GOT3 (cell line): ENCODE results near the gene KCNG1.
"Not testable (repeated sequence)": the region's sequence is repeated elsewhere in the genome, so short reads cannot be mapped to it uniquely, and the experiment has no call there.

Source experiments
- DNase-seq: peaks from one replicate; lab custom pipeline; 2025; ENCODE audit warnings: mixed read lengths; lab: John Stamatoyannopoulos, UW

The KCNG1 gene

DNA sequence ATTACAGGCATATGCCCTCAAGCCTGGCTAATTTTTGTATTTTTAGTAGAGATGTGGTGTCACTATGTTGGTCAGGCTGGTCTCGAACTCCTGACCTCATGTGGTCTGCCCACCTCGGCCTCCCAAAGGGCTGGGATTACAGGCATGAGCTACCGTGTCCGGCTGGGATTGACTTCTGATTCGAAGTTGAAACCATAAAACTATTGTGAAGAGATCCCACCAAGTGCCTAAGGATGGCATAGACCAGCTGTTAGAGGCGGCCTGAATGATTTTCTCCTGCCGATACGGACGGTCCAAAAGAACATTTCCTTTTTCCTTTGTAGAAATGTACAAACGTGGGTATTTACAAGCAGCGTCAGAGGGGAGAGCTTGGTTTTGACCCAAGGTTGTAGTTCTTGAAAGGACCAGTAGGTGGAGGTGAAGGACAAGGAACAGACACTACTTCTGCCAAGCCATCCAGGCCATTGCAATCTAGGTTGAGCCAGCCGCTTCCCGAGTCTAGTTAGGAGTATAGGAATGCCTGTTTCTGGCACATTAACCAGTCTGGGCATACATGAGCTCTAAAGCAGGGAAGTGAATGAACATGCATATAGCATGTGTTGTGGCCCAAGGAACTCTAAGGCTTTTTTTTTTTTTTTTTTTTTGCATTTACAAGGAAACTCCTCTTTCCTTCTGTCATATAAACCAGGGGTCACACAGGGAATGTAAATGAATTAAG, 35.3 kb downstream of the KCNG1 start:
- DNase-seq, result peak; percentile 40

DNA sequence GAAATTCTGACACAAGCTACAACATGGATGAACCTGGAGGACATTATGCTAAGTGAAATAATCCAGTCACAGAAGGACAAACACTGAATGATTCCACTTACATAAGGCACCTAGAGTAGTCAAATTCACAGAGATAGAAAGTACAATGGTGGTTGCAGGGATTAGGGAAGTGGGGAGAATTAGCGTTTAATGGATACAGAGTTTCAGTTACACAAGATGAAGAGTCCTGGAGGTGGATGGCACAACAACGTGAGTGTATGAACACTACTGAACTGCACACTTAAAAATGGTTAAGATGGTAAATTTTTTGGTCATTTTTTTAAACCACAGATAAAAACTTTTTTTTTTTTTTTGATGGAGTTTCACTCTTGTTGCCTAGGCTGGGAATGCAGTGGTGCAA, 39.6 kb downstream of the KCNG1 start:
- DNase-seq, result no peak

DNA sequence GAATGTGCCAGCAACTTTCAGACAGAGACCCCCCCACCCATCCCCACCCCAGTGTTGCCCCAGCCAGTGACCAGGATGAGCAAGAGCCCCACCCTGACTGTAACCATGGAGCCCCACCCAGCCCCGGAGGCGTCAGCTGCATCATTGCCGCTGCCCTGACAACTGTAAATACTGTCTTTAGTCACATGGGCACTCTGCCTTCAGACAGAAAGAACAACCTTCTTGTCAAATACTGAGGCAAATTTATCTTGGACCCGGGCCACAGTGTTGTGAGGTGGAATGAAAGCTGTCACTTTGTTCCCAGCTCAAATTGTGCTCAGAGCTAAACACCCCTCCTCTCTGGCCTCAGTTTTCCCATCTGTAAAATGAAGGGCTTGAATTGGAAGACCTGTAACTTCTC, 40.5 kb downstream of the KCNG1 start:
- peak; percentile 31 for DNase-seq

DNA sequence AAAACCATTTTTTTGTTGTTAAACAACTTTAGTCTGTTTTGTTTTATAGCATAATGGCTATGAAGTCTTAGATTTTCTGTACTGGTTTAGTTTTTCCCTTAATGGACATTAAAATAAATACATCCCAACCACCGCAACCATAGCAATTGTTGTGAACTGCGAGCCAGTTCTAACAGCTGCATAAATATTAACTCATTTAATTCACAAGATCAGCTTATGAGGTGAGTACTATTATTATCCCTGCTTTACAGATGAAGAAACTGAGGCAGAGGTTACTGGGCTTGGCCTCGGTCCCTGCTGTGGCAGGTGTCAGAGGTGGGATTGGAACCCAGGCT, 41.2 kb downstream of the KCNG1 start:
- DNase-seq, result no peak

DNA sequence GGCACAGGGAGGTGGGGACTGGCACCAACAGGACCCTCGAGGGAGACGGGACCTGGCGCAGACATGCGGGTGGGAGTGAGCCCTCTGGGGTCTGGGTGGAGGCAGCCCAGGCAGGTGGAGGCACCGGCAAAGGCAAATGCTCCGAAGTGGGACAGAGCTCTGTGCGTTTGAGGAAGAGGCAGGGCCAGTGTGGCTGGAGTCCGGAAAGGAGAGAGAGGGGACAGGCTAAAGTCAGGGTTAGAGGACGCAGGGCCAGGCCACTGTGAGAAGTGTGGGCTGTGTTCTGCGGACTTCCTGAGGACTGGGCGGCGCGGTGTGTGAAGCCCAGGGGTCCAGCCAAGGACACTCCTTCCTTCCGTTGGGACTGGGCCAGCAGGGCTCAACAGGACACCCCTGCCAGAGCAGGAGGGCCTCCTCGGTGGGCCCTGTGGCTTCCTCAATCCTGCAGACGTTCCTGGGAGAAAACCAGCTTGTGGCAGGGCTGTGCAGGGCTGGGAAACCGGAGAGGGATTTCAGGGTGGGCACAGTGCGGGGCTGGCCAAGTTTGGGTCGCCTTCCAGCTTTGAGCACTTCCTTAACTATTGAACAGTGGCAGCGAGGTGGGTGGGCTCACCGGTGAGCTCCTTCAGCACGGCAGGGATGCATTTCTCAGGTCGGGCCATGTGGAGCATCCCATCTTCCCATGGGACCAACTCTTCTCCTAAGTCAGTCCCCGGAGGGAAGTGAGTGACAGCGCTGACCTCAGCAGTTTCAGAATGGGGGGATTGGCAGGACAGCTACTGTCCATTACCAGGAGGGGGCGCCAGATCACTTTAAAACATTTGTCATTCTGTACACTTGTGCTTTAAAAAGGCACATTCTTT, 41.8 kb downstream of the KCNG1 start:
- no peak for DNase-seq

DNA sequence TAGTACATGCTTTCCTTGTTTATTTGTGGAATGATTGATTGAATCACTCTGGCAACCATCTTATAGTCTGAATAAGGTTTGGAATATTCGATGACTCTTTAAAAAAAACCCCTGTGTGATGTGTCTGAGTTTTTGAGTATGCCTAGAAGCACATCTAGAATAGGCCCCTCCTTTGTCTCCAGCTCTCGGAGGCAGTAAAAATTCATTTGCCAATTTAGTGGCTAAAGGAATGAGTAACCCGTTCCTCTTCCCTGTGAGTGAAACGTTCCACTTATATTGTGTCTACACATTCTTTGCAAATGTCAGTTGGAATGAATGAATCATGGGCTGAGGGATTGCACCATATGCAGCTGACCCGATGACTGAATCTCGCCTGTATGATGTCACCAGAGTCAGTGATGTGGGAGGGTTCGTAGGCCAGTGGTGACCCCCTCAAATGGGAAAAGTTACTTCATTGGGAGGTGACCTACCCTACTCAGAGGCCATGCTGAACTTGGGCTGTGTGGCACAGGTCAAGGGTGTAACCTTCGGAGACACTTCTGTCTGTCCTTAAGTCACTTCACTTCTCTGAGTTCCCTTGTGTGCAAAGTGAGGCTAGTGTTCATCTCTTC, 42.7 kb downstream of the KCNG1 start:
- peak; percentile 61 for DNase-seq

DNA sequence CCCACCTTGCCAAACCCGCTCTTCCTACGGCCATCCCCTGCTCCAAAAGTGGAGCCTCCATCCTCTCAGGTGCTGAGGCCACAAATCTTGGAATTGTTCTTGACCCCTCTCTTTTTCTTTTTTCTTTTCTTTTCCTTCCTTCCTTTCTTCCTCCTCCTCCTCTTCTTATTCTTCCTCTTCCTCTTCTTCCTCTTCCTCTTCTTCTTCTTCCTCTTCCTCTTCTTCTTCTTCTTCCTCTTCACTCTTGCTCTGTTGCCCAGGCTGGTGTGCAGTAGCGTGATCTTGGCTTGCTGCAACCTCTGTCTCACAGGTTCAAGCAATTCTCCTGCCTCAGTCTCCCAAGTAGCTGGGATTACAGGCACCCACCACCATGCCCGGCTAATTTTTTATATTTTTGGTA, 44.4 kb downstream of the KCNG1 start:
- not testable (repeated sequence) for DNase-seq

DNA sequence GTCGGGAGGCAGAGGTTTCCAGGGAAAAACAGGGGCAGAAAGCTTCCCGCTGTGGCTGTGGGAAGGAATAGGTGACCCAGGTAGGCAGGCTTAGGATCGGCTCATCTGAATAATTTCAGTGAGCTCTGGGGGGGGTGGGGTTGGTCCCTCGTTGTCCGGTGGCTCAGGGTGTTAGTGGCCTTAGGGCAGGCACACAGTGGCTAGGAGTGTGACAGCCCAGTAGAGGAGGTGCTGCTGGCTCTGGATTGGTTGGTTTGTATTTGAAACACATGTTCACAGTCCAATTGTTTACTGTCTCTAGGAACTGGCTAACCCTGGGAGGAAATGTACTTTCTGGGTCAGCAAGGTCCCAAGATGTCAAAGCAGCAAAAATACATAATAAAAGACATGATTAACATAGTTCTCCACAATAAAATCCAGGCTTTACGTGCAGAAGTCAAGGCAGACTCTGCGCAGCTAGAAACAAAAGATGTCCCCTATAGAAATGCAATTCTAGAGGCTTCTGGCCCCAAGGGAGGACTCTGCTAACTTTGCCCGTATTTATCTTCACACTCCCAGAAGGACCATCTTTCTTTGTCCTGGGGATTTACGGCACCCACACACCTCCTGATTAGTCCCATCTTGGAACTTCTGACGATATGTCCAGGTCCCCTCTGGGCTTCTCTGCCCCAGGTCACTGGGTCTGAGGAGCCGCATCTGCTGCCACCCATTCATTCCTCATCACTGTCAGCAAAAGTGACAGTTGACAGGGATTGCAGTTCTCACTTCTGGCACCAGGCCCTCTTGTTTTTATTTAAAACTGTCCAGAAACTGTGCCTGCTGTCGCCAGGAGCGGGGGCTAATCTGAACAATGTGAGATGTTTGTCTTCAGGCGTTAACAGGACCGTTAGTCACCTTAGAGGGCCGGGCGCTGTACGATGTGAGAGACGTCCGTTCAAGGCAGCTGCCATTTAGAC, 45.6 kb downstream of the KCNG1 start:
- DNase-seq, result no peak

DNA sequence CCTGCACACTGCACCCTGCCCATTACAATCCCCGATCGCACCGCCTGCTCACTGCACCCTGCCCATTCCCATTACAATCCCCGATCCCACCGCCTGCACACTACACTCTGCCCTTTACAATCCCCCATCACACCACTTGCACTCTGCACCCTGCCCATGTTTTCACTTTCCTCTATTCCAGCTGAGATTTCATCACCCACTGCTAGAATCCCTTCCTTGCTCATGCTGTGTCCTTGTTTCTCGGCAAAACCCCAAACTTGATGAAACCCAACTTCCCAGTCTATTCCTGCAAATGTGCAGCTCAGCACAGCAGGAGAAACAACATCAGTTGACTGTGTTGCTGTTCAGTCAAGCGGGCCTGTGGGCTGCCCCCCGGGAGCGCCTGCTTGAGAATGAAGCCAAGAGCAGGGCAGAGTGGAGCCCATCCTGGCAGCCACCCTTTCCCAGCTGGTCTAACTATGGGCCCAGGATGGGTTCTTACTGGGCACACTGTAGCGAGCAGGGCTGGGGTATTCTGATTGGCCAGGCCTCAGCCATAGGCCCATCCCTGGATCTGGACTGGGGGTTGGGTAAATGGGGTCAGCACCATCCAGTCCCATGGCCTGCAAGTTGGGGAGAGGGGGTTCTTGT, 47.1 kb downstream of the KCNG1 start:
- no peak for DNase-seq

DNA sequence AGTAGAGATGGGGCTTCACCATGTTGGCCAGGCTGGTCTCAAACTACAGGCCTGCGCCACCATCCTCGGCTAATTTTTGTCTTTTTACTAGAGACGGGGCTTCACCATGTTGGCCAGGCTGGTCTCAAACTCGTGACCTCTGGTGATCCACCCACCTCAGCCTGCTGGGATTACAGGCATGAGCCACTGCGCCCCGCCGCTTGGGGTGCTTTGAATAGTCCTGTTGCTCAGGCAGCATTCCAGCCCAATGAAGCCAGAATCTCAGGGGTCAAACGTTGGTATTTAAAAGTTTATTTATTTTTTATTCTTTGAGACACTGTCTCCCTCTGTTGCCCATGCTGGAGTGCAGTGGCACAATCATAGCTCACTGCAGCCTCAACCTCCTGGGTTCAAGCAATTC, 53.0 kb downstream of the KCNG1 start:
- DNase-seq, result no peak

DNA sequence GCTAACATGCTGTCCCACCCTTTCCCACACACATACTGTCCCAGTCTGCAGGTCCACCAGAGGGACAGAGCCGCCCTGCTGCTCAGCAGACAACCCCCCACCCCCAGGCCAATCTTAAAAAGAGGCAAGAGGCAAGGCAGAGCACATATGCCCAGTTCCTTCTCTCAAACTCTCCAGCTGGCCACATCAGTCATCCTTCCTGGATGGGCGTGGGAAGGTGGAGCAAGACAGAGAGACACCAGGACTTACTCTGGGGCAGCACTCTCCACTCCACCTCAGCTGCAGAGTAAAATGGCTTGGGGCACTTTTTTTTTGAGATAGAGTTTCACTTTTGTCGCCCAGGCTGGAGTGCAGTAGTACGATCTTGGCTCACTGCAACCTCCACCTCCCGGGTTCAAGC, 53.5 kb downstream of the KCNG1 start:
- DNase-seq, result no peak

DNA sequence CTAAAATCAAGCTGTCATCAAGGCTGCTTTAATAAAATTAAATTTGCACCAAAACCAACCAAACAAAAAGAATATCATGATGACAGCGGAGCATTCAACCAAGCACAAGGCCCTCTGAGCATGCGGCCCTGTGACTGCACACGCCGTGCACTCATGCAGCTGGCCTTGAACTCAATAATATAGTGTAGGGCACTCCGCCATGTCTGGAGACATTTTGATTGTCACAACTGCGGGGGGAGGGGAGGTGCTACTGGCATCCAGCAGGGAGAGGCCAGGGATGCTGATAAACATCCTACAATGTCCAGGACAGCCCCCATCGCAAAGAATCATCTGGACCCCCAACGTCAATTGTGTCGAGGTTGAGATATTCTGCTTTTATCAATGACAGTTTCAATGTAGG, 54.6 kb downstream of the KCNG1 start:
- no peak for DNase-seq

DNA sequence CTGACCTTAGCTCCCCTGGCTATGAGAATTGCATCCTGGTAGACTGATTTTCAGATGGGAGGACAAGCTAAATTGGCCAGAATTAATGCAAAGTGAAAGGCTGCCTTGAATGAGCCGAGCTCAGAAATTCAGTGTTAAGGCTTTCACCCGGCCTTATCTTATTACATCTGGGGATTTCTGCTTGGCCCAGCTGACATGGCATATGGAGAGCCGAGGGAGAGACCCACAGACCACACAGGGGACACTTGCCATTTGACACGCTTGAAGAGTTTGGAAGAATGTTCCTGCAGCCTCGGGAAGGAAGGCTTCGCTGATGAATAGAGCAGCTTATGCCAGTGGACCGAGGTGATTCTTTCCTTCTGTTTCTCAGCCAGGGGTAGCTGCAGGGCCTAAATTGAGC, 55.3 kb downstream of the KCNG1 start:
- DNase-seq, result no peak

DNA sequence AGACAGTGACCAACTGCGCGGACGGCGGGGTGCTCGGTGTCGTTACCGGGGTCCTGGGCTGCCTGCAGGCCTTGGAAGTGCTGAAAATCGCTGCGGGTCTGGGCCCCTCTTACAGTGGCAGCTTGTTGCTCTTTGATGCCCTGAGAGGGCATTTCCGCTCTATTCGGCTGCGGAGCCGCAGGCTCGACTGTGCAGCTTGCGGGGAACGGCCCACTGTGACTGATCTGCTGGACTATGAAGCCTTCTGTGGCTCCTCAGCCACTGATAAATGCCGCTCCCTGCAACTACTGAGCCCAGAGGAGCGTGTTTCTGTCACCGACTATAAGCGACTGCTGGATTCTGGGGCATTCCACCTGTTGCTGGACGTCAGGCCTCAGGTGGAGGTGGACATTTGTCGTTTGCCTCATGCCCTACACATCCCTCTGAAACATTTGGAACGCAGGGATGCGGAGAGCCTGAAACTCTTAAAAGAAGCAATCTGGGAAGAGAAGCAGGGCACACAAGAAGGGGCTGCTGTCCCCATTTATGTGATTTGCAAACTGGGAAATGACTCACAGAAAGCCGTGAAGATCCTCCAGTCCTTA, 63.3 kb downstream of the KCNG1 start:
- DNase-seq, result no peak

DNA sequence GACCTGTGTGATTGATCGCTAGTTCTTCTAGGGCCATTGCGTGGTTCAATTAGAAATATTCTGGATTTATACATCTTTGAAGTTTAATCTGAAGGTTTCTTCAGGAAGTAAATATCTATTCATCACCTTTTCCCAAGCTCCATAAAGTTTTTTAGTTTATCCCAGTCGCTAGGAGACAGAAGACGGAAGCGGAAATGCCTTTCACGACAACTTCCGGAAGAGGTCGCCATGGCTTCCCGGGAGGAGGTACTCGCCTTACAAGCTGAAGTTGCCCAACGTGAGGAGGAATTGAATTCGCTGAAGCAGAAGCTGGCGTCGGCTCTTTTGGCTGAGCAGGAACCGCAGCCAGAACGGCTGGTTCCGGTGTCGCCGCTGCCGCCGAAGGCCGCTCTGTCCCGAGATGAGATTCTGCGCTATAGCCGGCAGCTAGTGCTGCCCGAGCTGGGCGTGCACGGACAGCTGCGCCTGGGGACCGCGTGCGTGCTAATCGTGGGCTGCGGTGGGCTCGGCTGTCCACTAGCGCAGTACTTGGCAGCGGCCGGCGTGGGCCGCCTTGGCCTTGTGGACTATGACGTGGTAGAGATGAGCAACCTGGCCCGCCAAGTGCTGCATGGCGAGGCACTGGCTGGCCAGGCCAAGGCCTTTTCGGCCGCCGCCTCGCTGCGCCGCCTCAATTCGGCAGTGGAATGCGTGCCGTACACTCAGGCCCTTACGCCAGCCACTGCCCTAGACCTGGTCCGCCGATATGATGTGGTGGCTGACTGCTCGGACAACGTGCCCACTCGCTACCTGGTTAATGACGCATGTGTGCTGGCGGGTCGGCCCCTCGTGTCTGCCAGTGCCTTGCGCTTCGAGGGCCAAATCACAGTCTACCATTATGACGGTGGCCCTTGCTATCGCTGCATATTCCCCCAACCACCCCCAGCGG, 64.0 kb downstream of the KCNG1 start, which contains the start of gene MOCS3:
Gene MOCS3, plus strand, starts transcription at position 204 of the 928 bp plus-strand sequence. Its CDS starts 25 bp downstream, at position 229.
- peak; percentile 91 for DNase-seq

DNA sequence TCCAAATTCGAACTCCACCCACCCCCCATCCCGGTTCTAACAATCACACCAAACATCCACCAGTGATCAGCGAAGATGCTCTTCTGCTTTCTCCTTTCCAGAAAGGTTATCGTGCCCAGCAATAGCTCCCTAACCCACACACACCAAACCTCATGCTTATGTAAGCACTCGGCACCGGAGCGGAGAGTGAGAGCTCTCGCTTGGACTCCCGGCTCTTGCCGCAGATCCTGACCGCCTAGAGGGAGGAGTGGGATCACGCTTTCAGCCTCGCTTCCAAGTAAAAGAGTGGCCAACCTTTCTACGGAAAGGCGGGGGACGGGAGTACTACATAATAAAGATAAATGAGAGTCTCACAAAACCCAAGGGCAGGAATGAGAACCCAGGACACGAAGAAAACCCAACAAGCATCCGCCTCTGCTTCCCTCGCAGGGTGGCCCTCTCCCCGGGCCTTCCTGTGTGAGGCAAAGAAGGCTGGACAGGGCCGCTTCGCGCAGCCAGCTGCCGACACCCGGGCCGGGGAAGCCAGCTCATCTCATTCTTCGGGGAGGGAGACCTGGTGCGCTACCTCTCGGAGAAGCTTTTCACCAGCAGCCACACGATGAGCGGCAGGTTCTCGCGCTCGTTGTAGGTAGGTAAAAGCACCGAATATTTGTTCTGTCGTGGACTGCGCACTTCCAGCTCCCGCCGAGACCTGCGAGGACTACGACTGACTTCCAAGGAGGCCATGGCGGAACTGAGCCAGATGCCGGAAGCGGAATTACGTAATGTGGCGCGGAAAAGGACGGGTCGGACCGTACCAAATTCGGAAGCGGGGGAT, 64.9 kb downstream of the KCNG1 start, which contains the start of gene DPM1:
Gene DPM1, minus strand, starts transcription at position 735 of the 817 bp plus-strand sequence. Its CDS starts 9 bp downstream, at position 726.
- DNase-seq, result peak; percentile 91

DNA sequence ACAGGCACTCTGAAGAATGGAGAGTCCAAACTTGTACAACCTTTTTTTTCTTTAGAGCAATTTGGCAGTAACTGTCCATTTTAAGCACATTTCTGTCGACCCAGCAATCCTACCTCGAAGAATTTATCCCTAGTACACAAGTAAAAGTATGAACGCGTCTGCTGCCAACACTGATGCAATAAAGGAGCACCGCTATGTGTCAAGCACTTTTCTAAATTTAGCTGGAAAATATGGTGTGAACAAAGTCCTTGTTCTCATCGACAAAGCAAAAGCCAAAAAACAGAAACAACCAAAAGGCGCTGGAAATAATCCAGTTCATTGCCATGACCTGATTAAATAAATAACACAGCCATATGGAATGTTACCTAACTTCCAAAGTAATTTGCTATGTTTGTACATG, 65.6 kb downstream of the KCNG1 start:
- DNase-seq, result no peak

DNA sequence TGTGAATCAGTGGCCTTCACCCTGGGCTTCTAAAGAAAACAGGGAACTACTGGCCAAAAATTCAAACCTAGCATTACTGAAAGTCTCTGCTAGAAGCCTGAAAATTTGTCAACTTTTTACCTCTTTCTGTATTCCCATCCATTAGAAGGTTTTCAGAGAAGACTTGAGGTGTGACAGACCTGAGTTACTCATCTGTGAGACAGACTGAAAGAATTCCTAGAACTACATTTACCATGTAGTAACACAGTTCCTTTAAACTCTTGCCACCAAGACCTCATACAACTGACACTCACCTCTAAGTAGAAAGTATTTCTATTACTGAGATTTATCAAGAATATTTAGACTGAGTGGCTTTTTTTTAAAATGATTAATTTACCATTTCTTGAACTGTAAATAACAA, 69.1 kb downstream of the KCNG1 start:
- no peak for DNase-seq
